ENCODE data around the gene DENND1C. TPM values are rescaled to one million over a fixed set of nuclear protein-coding genes. Genes with fewer than 3 reads are reported as not detected.
A peak's percentile ranks its signal among the peaks of the same experiment; 100 is the strongest.

Gene DENND1C
- total and polyA plus RNA-seq, 9 of the 15 experiments (the other 6 are each of a cell fraction or from before 2014, with no cell fraction given): 0.03 to 1.2 (median 0.32) TPM; not detected in 1

GRCh38 chr19:6530386-6531162 is 49.0 kb upstream of the DENND1C start, which contains the start of gene TNFSF9 (continued):
- TF ChIP-seq ZNF76 (CRISPR knock-in tag; IDR thresholded peaks at IDR 0.05; ENCODE audit: borderline replicate concordance) (no peak), GTF2A2 (tag; IDR thresholded peaks at IDR 0.05) (peak; percentile 88), ETS2 (tag; IDR thresholded peaks at IDR 0.05; ENCODE audit: borderline replicate concordance, poor library complexity, severe bottlenecking) (no peak), MNT (conservative IDR thresholded peaks at IDR 0.05) (peak in 1 of 2 experiments; percentile 51; a peak in 2 of 4 replicates), DPF2 (IDR thresholded peaks at IDR 0.05) (peak; percentile 98), HEY1 (CRISPR knock-in tag; IDR thresholded peaks at IDR 0.05; ENCODE audit: borderline replicate concordance) (no peak), ZBTB40 (IDR thresholded peaks at IDR 0.05) (peak; percentile 89), ZBTB40 (CRISPR knock-in tag; IDR thresholded peaks at IDR 0.05) (no peak), NR3C1 (CRISPR knock-in tag; IDR thresholded peaks at IDR 0.05) (no peak), MXI1 (IDR thresholded peaks at IDR 0.05; ENCODE audit: low read depth, low read length) (peak; percentile 50; the same call in 1 of the 2 replicates), ZNF174 (CRISPR knock-in tag; IDR thresholded peaks at IDR 0.05) (no peak), SPI1 (IDR thresholded peaks at IDR 0.05; ENCODE audit: borderline replicate concordance, low read depth, low read length) (no peak), MAFK (IDR thresholded peaks at IDR 0.05; ENCODE audit: low read length) (peak; percentile 71; the same call in 1 of the 2 replicates), GTF2B (IDR thresholded peaks at IDR 0.05; ENCODE audit: extremely low read depth, insufficient read length) (peak; percentile 91), NR1H2 (CRISPR knock-in tag; IDR thresholded peaks at IDR 0.05) (no peak)

All from K562 (cell line).